ENCODE data around the gene FGD3.
"Not testable (repeated sequence)": the region's sequence is repeated elsewhere in the genome, so short reads cannot be mapped to it uniquely, and the experiment has no call there.

FGD3 gene

GRCh38 chr9:92978345-92978875 is 31.1 kb downstream of the FGD3 start:
- no peak for DNase-seq

GRCh38 chr9:92979283-92980056 is 32.1 kb downstream of the FGD3 start:
- no peak for DNase-seq

GRCh38 chr9:92980085-92980745 is 32.9 kb downstream of the FGD3 start:
- DNase-seq, result peak; percentile 33

- no peak for DNase-seq
Observed at GRCh38 chr9:92982130-92982529, 34.8 kb downstream of the FGD3 start.

GRCh38 chr9:92983984-92984589 is 36.8 kb downstream of the FGD3 start:
- DNase-seq, result peak; percentile 18

GRCh38 chr9:92984976-92985375 is 37.7 kb downstream of the FGD3 start:
- DNase-seq, result no peak

- DNase-seq, result no peak
Observed at GRCh38 chr9:92986176-92987119, 39.1 kb downstream of the FGD3 start.

GRCh38 chr9:92988215-92988768 is 41.0 kb downstream of the FGD3 start:
- no peak for DNase-seq

- DNase-seq, result no peak
Observed at GRCh38 chr9:92989561-92989960, 42.2 kb downstream of the FGD3 start.

- DNase-seq, result no peak
Observed at GRCh38 chr9:92990461-92990860, 43.1 kb downstream of the FGD3 start.

- DNase-seq, result no peak
Observed at GRCh38 chr9:92992549-92992948, 45.2 kb downstream of the FGD3 start.

- not testable (repeated sequence) for DNase-seq
Observed at GRCh38 chr9:92998871-92999270, 51.5 kb downstream of the FGD3 start.

- no peak for DNase-seq
Observed at GRCh38 chr9:93001031-93001430, 53.7 kb downstream of the FGD3 start.

GRCh38 chr9:93002700-93003099 is 55.4 kb downstream of the FGD3 start:
- DNase-seq, result no peak

- DNase-seq, result peak; percentile 19
Observed at GRCh38 chr9:93003552-93004407, 56.5 kb downstream of the FGD3 start.

GRCh38 chr9:93004561-93004960 is 57.2 kb downstream of the FGD3 start:
- DNase-seq, result no peak

GRCh38 chr9:93005876-93006275 is 58.6 kb downstream of the FGD3 start:
- no peak for DNase-seq

GRCh38 chr9:93007529-93008058 is 60.3 kb downstream of the FGD3 start:
- DNase-seq, result no peak

- no peak for DNase-seq
Observed at GRCh38 chr9:93008457-93008856, 61.1 kb downstream of the FGD3 start.

GRCh38 chr9:93009337-93010015 is 62.2 kb downstream of the FGD3 start:
- no peak for DNase-seq

All from NCI-H226 (cell line).